A673 (cell line): ENCODE data around the gene BMP8A. TPM values are rescaled to one million over a fixed set of nuclear protein-coding genes. Genes with fewer than 3 reads are reported as not detected.
A peak's percentile ranks its signal among the peaks of the same experiment; 100 is the strongest.

Experiments
- BruUV-seq: library from RNA; stranded (reverse); fragments of 400-500 nt; replicated peaks from 2 replicates; lab custom pipeline; 2021; lab: Mats Ljungman, UMichigan
- CTCF ChIA-PET: fragments of 300-600 bp; sonication (Branson Sonifier 250); formaldehyde crosslinking; loops from one replicate; lab custom pipeline; 2022; ENCODE audit warnings: antibody characterized with exemption; lab: Charles Lee
- POLR2A ChIA-PET: fragments of 300-600 bp; sonication (Branson Sonifier 250); formaldehyde crosslinking; loops from one replicate; lab custom pipeline; 2022; ENCODE audit warnings: antibody characterized with exemption; ENCODE audit not compliant: low non-redundant PET; lab: Charles Lee
- DNase-seq: peaks from one replicate; pipeline ENCODE4 v3.0.0-alpha.2; 2015; ENCODE audit warnings: low spot score
- H3K27ac ChIP-seq: fragments of 200-600 bp; sonication (generic); 2 replicates; pipeline ENCODE4 v1.5.1; 2016; ENCODE audit warnings: mixed run types, low read depth, mild to moderate bottlenecking, mixed read lengths, antibody characterized with exemption, low read length; ENCODE audit not compliant: poor library complexity, severe bottlenecking
- H3K27me3 ChIP-seq: fragments of 200-600 bp; sonication (generic); replicated peaks from 2 replicates; pipeline ENCODE4 v1.6.1; 2017; ENCODE audit warnings: mixed run types, low read depth, mild to moderate bottlenecking, mixed read lengths, antibody characterized with exemption, low read length; ENCODE audit not compliant: insufficient read depth, poor library complexity
- H3K36me3 ChIP-seq: fragments of 200-600 bp; sonication (generic); 2 replicates; pipeline ENCODE4 v1.6.1; 2016; ENCODE audit warnings: mixed run types, mild to moderate bottlenecking, mixed read lengths, antibody characterized with exemption, low read length; ENCODE audit not compliant: insufficient read depth, poor library complexity, severe bottlenecking
- H3K4me1 ChIP-seq: fragments of 200-600 bp; sonication (generic); 2 replicates; pipeline ENCODE4 v1.6.1; 2017; ENCODE audit warnings: mixed run types, mild to moderate bottlenecking, mixed read lengths, antibody characterized with exemption, low read length; ENCODE audit not compliant: insufficient read depth, poor library complexity, severe bottlenecking
- H3K4me3 ChIP-seq: fragments of 200-600 bp; sonication (generic); 2 replicates; pipeline ENCODE4 v1.5.1; 2016; ENCODE audit warnings: low read depth, mixed run types, mild to moderate bottlenecking, mixed read lengths, low read length; ENCODE audit not compliant: poor library complexity, severe bottlenecking
- H3K9me3 ChIP-seq: fragments of 200-600 bp; sonication (generic); 2 replicates; pipeline ENCODE4 v1.6.1; 2016; ENCODE audit warnings: mixed run types, low read depth, mild to moderate bottlenecking, mixed read lengths, antibody characterized with exemption, low read length; ENCODE audit not compliant: poor library complexity, severe bottlenecking
- CTCF ChIP-seq: fragments of 300-800, 200-600 bp; sonication (generic); conservative IDR thresholded peaks from 2 replicates; pipeline ENCODE4 v1.5.1; 2017; ENCODE audit warnings: low read depth, mild to moderate bottlenecking, antibody characterized with exemption, low read length, moderate library complexity, mixed read lengths
- EZH2 ChIP-seq: fragments of 200-600 bp; sonication (generic); IDR thresholded peaks from 2 replicates; pipeline ENCODE4 v1.6.1; 2017; ENCODE audit warnings: borderline replicate concordance, low read depth, mild to moderate bottlenecking, mixed read lengths, antibody characterized with exemption, low read length; ENCODE audit not compliant: poor library complexity, severe bottlenecking
- intact Hi-C: fragments of 100-400 bp; cut with micrococcal nuclease; formaldehyde crosslinking; loops from one replicate; pipeline ENCODE4 v1.10.0; 2022; ENCODE audit not compliant: unreplicated experiment
- total RNA-seq: library from RNA; stranded (reverse); gene quantifications from 2 replicates; pipeline ENCODE4 v1.2.3, GENCODE V29; 2021

BMP8A gene
- total RNA-seq, 1 experiment from 2014 or later, result not detected

DNA sequence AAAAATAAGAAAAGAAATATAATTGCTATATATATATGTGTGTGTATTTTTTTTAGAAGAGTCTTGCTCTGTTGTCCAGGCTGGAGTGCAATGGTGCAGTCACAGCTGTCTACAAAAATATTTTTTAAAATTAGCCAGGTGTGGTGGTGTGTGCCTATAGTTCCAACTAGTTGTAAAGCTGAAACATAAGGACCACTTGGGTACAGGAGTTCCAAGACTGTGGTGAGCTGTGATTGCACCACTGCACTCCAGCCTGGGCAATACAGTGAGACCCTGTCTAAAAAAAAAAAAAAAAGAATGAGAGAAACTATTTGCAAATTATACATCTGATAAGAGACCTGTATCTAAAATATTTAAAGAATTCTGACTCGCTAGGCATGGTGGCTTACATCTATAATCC is 42.0 kb downstream of the BMP8A start:
- peaks cover 2% of the 10 kb centered on the region for H3K36me3 ChIP-seq
- no peak overlapping the region for H3K4me3 ChIP-seq
- H3K9me3 ChIP-seq, result no peaks in the 10 kb centered on the region
- DNase-seq, result no peak
- BruUV-seq, result no TSS peak
- intact Hi-C loops, result no loop called here
- POLR2A ChIA-PET, result no interaction called here
- H3K27me3 ChIP-seq, result no peaks in the 10 kb centered on the region
- H3K4me1 ChIP-seq, result no peaks in the 10 kb centered on the region
- no peak overlapping the region for H3K27ac ChIP-seq
- TF ChIP-seq CTCF (no peak), EZH2 (no peak)
- CTCF ChIA-PET, result no interaction called here

DNA sequence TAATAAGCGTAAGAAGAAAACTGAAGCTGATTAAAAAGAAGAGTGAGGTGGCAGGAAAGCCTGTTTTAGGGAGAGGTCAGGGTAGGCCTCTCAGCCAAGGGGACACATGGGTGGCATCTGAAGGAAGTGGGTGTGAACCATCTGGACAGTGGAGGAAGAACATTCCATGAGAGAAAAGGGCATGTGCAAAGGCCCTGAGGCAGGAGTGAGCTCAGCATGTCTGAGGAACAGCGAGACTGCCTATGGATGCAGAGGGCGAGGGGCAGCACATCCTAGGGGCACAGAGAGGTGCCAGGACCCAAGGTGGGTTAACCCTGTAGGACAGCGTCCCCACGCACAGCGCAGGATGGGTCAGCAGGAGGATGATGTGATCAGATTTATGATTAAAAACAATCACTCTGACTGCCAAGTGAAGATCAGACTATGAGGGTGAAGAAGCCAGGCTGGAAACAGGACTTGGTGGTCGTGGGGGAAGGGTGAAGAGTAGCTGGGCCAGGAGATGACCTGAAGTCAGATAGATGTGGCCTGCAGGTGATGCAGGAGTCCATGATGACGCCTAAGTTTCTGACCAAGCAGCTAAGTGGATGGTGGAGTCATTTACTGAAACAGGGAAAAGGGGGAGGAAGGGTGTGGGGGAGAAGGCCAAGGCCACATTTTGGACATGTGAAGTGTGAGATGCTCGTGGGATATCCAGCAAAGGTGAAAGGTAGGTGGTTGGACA is 47.3 kb downstream of the BMP8A start:
- H3K36me3 ChIP-seq, result no peaks in the 10 kb centered on the region
- no peaks in the 10 kb centered on the region for H3K27me3 ChIP-seq
- no peaks in the 10 kb centered on the region for H3K4me1 ChIP-seq
- TF ChIP-seq CTCF, result no peak
- no peak for TF ChIP-seq EZH2
- no peak overlapping the region for H3K4me3 ChIP-seq
- BruUV-seq, result no TSS peak
- CTCF ChIA-PET, result interaction anchor here (0.5 to 1.0 kb wide), 5 partner anchors 33 to 797 kb away, joined by 4 to 11 read pairs (median 7); no protein-coding TSS in a partner anchor
- no peak for DNase-seq
- H3K27ac ChIP-seq, result no peak overlapping the region
- intact Hi-C loops, result loop anchor here (1.0 kb wide), 1 partner anchor 440 kb away; no protein-coding TSS in a partner anchor
- POLR2A ChIA-PET, result no interaction called here
- H3K9me3 ChIP-seq, result no peaks in the 10 kb centered on the region

- DNase-seq, result peak; percentile 74
- ChIA-PET CTCF (interaction anchor here (0.5 to 1.0 kb wide), 6 partner anchors 33 to 796 kb away, joined by 4 to 11 read pairs (median 6); no protein-coding TSS in a partner anchor), POLR2A (no interaction called here)
- H3K27ac ChIP-seq, result no peak overlapping the region
- no peaks in the 10 kb centered on the region for H3K9me3 ChIP-seq
- no peaks in the 10 kb centered on the region for H3K4me1 ChIP-seq
- TF ChIP-seq CTCF (peak; percentile 92), EZH2 (no peak)
- H3K27me3 ChIP-seq, result no peaks in the 10 kb centered on the region
- intact Hi-C loops, result loop anchor here (1.0 kb wide), 1 partner anchor 441 kb away; no protein-coding TSS in a partner anchor
- no TSS peak for BruUV-seq
- H3K36me3 ChIP-seq, result no peaks in the 10 kb centered on the region
- H3K4me3 ChIP-seq, result no peak overlapping the region
Measured at GRCh38 chr1:39539252-39539790, 47.9 kb downstream of the BMP8A start.
